GM18526 (cell line): Measurements from ENCODE around the gene TMSB4X.

ENCODE experiments used
- POLR2A ChIP-seq: IDR thresholded peaks from 3 replicates; pipeline ENCODE4 v1.6.1; 2011; ENCODE audit not compliant: insufficient read length; ENCODE audit errors: extremely low read depth

TMSB4X gene

DNA sequence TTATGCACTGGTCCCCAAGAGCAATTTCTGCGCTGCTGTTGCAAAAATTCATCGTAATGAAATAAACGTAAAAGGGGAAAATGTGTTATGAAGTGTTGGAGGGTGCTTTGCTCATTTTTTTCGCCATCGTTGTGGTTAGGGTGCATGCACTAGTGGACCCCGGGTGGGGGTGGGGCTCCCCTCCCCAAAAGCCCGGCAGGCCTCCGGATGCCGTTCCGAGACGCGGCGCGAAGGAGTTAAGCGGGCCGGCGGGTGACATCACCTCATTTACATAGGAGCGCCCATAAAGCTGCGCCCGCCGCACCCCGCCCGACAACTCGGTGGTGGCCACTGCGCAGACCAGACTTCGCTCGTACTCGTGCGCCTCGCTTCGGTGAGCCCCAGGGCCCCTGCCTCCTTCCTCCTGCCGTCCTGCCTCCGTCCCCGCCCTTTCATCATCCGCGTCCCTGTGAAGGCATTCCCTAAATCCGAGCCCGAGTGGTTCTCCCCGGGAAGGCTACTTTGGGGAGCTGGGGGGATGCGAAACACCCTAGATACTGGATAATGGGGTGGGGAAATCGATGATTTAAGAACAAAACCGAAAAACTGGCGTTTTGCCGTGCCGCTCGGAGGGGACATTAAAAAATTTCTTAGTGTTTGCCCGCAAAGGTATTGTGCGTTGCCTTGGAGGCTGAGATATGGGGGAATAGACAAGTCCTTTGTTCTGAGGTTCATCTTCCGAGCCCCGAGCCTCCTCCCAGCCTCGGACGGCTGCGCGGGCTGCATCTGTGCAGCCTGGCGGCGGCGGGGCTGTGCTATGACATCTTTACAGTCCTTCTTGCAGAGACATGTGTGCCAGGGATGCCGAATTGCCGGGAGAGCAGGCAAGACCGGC is at the start of gene TMSB4X:
TSS of gene TMSB4X (plus strand) at position 315 of the 874 bp plus-strand sequence.
- peak; percentile 100 for TF ChIP-seq POLR2A

DNA sequence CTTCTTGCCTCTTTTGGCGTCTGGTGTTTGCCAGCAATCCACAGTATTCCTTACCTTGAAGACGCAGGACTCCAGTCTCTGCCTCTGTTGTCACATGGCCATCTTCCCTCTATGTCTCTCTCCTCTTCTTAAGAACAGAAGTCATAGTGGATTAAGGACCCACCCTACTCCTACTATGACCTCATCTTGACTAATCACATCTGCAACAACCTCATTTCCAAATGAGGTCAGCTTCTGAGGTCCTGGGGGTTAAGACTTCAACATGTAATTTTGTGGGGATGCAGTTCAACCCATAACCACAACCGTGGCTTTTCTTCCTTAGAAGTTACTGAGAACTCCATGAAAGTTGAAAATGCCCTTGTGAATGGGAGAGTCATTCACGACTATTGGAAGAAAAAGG is 45.2 kb upstream of the TMSB4X start:
- no peak for TF ChIP-seq POLR2A

DNA sequence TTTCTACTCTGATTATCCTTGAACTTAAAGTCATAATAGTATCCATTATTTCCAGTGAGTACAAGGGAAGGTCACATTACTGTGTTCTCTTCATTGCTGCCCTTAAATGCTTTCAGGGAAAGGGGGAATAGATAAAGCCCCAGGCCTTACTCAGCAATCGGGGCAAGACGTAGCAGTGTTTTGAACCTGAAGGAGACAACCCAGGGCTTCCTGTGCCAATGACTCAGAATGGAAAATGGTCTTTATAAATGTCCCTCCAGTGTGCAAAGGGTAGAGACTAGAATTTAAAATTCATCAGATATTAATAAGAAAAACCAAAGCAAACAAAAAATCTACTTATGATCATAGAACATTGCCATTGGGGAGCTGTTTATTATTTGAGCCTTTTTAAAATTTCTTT is 44.8 kb upstream of the TMSB4X start:
- TF ChIP-seq POLR2A = no peak

DNA sequence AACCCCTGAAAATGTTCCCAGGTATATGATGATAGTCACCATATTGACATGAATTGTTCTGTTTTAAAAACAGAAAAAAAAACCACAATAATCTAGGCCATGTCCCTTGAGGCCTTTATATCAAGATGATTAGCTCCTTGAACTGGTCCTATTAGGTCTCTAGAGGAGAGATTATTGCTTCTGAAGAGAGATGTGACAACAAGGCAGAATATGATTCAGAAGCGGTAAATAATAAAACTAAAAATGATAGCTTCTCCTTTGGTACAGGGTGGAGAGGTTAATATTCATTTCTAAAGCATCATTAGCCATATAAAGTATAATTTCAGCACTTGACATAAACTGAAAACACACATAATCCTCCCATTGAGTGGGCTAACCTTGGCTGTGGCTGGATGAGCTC is 42.7 kb upstream of the TMSB4X start:
- TF ChIP-seq POLR2A = no peak

DNA sequence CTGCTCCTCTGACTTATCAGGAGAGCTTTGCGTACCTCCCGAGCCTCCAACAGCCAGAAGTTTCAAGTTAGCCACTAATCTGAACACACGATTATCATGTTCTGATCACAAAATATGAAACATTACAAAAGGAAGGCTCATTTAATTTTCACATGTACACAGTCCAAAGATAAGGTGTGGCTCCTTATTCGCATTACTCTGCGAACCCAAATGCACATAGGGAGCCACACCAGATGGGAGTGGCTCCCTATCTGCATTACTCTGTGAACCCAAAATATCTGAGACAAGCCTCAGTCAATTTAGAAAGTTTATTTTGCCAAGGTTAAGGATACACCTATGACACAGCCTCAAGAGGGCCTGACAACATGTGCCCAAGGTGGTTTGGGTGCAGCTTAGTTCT is 40.1 kb upstream of the TMSB4X start:
- no peak for TF ChIP-seq POLR2A

DNA sequence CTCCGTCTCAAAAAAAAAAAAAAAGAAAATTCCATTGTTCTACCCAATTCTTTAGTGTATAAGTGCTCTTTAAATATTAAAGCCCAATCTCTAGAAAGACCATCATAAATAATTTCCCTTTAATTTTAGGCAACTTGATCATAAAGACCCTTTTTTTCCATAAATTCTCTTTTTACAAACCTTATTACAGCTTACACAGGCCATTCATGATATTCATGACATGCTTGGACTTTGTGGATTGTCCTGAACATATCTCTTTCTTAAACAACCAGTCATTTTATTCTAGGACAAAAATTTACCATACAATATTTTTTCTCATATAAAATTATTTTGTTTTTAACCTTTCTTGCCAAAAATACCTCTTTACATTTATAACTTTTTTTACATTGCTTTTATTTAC is 38.0 kb upstream of the TMSB4X start:
- TF ChIP-seq POLR2A = no peak

DNA sequence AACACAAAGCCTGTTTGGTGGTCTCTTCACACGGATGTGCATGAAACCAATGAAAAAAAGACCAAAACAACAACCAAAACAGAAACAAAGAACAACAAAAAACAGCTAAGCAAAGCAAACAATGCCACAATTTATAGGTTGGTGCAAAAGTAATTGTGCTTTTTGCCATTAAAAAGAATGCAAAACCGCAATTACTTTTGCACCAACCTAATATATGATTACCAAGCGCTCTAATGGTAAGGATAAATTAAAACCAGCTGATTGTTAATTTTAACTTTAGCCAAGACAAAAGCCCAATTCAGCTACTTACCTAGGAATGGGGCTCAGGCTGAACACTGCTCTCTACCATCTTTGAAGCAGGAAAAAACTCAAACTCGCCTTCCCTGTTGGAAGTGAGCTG is 29.4 kb upstream of the TMSB4X start:
- TF ChIP-seq POLR2A = no peak

DNA sequence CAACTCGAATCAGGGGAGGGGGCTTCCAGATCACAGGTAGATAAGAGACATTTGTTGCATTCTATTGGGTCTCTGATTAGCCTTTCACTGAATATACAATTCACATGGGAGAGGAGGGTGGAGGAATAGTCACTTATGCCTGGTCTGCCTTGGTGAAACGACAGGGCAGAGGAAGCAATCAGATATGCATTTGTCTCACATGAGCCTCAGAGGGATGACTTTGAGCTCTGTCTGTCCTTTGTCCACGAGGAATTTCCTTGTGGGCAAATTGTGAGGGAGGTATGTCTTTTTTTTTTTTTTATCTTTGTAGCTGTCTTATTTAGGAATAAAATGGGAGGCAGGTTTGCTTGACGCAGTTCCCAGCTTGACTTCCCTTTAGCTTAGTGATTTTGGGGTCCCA is 28.5 kb upstream of the TMSB4X start:
- TF ChIP-seq POLR2A = no peak

DNA sequence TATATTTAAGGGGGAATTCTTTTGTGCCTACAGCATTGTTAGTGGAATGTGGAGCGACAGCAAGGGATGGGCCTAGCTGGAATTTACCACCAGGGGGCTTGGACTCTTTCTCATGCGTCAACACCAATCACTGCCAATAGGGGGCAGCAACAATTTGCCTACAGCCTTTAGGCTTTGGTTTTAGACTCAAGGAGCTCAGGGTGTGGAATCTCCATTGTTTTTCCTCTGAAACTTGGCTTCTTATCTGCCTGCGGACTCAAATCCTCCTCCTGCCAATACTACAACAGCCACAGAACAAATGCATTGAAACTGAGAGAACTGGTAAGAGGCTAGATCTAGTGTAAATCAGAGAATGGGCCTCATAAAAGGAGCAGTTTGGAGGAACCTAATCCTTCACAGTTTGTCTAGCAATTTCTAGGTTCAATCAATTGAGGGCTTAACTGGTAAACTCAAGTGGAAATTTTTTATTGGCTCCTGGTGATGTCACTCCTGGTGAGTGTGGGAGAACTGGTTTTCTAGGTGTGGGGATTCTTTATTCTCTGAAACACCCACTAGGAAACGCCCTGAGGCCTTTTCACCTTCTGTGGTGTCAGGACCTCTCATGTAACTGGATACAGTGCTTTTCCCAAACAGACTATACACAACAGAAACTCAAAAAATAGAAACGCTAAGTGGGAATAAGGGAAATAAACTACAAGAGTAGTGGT is 27.9 kb upstream of the TMSB4X start:
- no peak for TF ChIP-seq POLR2A

DNA sequence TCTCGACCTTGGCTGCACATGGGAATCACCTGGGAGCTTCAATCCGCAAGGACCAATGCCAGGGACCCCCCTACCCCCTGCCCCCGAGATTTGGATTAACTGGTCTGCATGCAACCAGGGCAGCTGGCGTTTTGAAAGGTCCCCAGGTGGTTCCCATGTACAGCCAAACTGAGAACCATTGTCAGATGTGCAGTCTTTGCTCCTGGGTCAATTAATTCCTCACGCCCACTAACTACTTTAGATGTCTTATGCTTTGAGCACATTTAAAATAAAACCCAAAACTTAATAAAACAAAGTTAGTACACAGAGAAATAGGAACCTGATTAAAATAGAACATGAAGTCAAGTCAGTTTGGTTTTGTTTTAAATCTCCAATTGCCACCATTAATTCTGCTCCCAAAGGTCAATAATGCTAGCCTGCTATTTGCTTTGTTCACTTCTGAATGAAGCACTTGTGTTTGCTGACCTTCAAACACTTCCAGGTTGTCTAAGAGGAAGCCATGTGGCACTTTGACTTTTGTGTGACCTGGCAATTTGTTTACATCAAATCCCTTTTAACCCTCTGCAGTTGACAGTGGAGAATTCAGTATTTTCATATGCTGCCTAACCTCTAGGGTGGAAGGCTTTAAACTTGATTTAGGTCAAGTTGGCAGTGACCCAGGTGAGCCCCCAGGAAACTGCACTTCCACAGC is 27.2 kb upstream of the TMSB4X start:
- TF ChIP-seq POLR2A = no peak

DNA sequence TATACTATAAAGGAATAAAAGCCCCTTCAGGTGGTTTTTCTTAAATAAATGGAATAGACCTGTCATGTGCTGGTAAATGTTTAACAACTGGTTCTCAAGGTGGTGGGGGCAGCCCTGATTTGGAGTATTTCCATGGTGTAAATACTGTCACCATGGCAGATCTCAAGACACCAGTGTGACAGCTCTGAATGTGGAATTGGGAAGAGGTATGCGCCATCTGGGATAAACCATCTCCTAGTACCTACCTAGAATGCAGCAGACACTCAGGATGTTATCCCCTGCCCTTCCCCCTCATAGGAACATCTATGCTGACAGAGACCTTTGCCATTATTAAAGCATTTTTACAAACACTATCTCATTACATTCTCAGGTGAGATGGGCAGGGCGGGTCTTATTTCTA is 26.4 kb upstream of the TMSB4X start:
- TF ChIP-seq POLR2A = no peak

DNA sequence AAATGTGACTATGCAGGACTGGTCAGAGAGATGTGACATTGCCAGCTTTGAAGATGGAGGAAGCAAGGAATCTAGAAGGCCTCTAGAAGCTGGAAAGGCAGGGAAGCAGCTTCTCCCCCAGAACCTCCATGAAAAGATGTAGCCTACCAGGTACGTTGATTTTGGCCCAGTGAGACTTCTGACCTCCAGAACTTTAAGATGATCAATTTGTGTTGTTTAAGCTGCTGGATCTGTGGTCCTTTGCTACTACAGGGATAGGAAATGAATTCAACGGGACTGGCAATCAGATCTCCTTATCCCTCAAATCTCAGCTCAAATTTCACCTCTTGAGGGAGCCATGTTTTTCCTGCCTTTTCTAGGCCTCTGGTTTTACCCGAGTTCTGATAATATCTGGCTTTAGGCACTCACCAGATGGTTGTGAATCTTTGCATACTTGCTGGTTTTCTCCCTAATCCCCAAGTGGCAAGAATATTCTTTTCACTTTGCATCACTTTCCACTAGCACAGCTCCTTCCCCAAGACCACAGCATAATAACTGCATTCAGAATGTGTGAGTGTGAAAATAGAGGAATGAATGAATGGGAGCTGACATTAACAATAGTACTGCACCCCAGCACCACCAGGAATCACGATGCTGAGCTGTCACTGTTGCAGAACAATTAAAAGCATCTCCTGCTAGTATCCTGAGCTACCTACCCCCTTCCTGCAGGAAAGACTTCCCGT is 25.5 kb upstream of the TMSB4X start:
- no peak for TF ChIP-seq POLR2A

DNA sequence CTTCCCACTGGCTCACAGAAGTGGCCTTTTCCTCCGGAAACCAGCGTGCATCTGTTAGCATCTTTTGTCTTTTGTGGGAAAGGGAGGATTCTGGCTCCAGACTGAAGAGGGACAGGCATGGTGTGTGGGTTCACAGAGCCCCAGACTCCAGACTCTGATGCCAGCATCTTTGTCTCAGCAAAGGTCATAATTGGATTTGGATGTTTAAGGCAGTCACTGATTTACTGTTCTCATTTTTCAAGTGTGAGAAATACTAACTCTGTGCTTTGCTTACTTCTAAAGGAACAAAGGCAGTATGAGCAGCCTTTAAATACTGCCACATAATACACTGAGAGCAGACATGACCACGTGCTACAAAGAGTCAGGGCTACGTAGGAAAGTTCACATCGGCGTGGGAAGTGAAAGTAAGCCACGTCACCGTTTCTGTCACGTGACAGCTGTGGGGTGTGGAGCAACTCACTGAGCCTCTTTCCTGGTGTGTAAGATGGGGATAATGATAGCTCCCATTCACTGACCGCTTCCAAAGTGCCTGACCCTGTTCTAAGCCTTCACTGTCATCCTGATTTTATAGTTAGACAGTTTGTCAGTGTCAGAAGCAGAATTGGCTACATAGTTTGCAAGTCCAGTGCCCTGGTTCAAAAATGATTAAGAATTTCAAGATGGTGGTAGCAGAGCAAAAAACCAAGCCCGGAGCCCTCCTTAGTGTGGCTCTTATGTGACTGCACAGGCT is 24.8 kb upstream of the TMSB4X start:
- no peak for TF ChIP-seq POLR2A

DNA sequence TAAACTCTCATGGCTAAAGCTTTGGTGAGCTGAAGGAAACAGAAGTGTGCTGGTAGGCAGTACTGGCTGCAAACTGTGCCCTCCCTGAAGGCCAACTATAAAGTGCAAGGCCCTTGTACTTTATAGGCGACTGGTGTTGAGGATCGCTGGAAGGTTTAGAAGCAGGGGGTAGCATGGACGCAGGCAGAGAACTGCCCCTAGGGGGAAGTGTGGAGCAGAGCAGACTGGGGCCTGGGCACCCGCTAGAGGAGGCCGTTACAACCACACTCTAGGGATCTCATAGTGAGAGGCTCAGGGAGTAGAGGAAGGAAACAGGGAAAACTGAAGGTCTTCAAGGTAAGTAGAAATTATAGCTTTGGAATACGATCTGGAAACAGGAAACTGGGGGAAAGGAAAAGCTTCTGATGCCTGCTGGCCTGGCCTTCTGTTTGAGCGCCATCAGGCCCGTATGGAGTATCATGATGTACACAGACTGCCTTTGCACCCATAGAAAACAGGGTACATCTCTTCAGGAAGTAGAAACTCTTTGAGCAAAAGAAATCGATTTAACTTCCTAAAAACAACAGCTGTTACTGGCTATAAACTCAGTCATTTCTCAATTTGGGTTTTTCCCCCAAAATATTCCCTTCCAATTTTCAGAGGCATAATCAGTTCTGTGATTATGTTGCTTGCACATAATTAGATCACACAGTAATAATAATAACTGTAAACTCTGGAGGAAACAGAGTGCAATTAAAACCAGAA is 23.9 kb upstream of the TMSB4X start:
- no peak for TF ChIP-seq POLR2A
